Thoracic aorta (tissue), 2 donors: Measurements from ENCODE around the gene KCTD17. TPM values are rescaled to one million over a fixed set of nuclear protein-coding genes. Genes with fewer than 3 reads are reported as not detected.
"Not testable (repeated sequence)": the region's sequence is repeated elsewhere in the genome, so short reads cannot be mapped to it uniquely, and the experiment has no call there.

ENCODE experiments used
- ATAC-seq: fragments of 150-250 bp; one replicate; pipeline ENCODE4 v1.8.0; 2017; ENCODE audit warnings: low read depth; ENCODE audit not compliant: insufficient number of reproducible peaks, low FRiP score
- DNase-seq: peaks from one replicate; pipeline ENCODE4 v3.0.0-alpha.2; 2020; ENCODE audit warnings: low spot score
- H3K27ac ChIP-seq, 2 donors: fragments of 200-600 bp; sonication (generic); 1 replicate in 1 of 2; 2 replicates in 1 of 2; pipeline ENCODE4 v1.5.1; 2016; ENCODE audit warnings: mild to moderate bottlenecking in 2 of 2, moderate library complexity in 2 of 2
- H3K27me3 ChIP-seq: fragments of 200-600 bp; sonication (generic); replicated peaks from 2 replicates; pipeline ENCODE4 v1.6.0; 2016; ENCODE audit warnings: mild to moderate bottlenecking; ENCODE audit not compliant: insufficient read depth
- H3K36me3 ChIP-seq: fragments of 200-600 bp; sonication (generic); one replicate; pipeline ENCODE4 v1.5.1; 2016
- H3K4me1 ChIP-seq, 2 donors: fragments of 200-600 bp; sonication (generic); 1 replicate in 1 of 2; 2 replicates in 1 of 2; pipeline versions ENCODE4 v1.5.1 to v1.6.0; 2016; ENCODE audit warnings: low read depth in 2 of 2, mild to moderate bottlenecking in 1 of 2; ENCODE audit not compliant: control insufficient read depth in 1 of 2
- H3K4me3 ChIP-seq: fragments of 200-600 bp; sonication (generic); 2 replicates; pipeline ENCODE4 v1.5.1; 2016; ENCODE audit warnings: mild to moderate bottlenecking
- H3K9me3 ChIP-seq: fragments of 200-600 bp; sonication (generic); 2 replicates; pipeline ENCODE4 v1.5.1; 2016
- total RNA-seq, 2 donors: library from RNA; depleted of rRNA; stranded (reverse); fragments of >200 nt; gene quantifications; one replicate each; pipeline versions ENCODE4 v1.1.0 to v1.2.3, GENCODE V29; 2016
- TF ChIP-seq, protein P1 (sequence below): fragments of 200-600 bp; sonication (generic); IDR thresholded peaks from one replicate; pipeline ENCODE4 v1.5.1; 2019; ENCODE audit warnings: antibody characterized with exemption

KCTD17 gene
- total RNA-seq, 2 donors from 2014 or later, result 16.7 to 32.4 TPM

DNA sequence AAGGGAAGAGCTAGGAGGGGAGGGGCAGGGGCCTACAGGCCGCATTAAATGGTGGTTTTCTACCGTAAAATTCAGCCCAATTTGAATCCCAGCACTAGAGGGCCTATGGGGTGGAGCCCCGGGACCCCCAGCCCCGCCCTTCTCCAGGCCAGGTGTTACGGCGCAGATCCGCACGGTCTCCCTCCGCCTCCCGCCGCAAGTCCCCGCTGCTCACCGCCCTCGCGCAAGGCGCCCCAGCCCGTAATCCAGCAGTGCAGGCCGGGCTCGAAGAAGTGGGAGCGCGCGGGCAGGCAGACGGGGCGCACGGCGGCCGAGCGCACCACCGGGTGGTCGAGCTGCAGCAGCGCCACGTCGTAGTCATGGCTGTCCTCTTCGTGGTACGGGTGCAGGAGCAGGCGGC is 17.3 kb downstream of the KCTD17 start:
- Histone ChIP-seq H3K4me1 (no peaks in the 10 kb centered on the region), H3K9me3 (no peaks in the 10 kb centered on the region), H3K27ac (no peak overlapping the region), H3K36me3 (no peaks in the 10 kb centered on the region), H3K4me3 (no peak overlapping the region), H3K27me3 (no peaks in the 10 kb centered on the region)
- ATAC-seq, result no peak
- TF ChIP-seq, protein P1, sequence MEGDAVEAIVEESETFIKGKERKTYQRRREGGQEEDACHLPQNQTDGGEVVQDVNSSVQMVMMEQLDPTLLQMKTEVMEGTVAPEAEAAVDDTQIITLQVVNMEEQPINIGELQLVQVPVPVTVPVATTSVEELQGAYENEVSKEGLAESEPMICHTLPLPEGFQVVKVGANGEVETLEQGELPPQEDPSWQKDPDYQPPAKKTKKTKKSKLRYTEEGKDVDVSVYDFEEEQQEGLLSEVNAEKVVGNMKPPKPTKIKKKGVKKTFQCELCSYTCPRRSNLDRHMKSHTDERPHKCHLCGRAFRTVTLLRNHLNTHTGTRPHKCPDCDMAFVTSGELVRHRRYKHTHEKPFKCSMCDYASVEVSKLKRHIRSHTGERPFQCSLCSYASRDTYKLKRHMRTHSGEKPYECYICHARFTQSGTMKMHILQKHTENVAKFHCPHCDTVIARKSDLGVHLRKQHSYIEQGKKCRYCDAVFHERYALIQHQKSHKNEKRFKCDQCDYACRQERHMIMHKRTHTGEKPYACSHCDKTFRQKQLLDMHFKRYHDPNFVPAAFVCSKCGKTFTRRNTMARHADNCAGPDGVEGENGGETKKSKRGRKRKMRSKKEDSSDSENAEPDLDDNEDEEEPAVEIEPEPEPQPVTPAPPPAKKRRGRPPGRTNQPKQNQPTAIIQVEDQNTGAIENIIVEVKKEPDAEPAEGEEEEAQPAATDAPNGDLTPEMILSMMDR, result no peak
- no peak for DNase-seq

DNA sequence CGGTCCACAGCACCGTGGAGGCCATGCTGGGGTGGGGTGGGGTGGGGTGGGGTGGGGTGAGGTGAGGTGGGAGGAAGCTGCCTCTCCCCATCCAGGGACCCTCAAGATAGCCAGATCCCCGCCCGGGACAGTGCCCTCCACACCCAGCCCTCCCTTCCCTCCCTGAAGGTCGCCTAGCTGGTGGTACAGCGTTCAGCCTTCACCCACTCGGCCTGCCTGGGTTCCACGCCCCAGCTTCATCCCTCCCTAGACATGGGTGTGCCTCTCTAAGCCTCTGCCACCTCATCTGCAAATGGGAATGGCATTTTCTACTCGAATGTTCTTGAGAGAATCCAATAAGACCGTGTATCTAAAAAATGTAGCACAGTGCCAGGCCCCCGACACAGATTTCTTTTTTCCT is 17.8 kb downstream of the KCTD17 start:
- ATAC-seq (no peak), DNase-seq (no peak)
- Histone ChIP-seq H3K4me1 (no peaks in the 10 kb centered on the region), H3K4me3 (no peak overlapping the region), H3K27ac (no peak overlapping the region), H3K9me3 (no peaks in the 10 kb centered on the region), H3K27me3 (no peaks in the 10 kb centered on the region), H3K36me3 (no peaks in the 10 kb centered on the region)
- TF ChIP-seq, protein P1, result no peak

GRCh38 chr22:37069719-37070118 is 18.2 kb downstream of the KCTD17 start:
- DNase-seq, result no peak
- H3K9me3 ChIP-seq, result no peaks in the 10 kb centered on the region
- ATAC-seq, result no peak
- H3K27ac ChIP-seq, result no peak overlapping the region
- no peaks in the 10 kb centered on the region for H3K27me3 ChIP-seq
- no peaks in the 10 kb centered on the region for H3K36me3 ChIP-seq
- no peaks in the 10 kb centered on the region for H3K4me1 ChIP-seq
- TF ChIP-seq, protein P1, result no peak
- no peak overlapping the region for H3K4me3 ChIP-seq

GRCh38 chr22:37070334-37070733 is 18.8 kb downstream of the KCTD17 start:
- Histone ChIP-seq H3K36me3 (no peaks in the 10 kb centered on the region), H3K4me1 (no peaks in the 10 kb centered on the region), H3K27me3 (no peaks in the 10 kb centered on the region), H3K4me3 (no peak overlapping the region), H3K9me3 (no peaks in the 10 kb centered on the region), H3K27ac (no peak overlapping the region)
- DNase-seq (no peak), ATAC-seq (no peak)
- TF ChIP-seq, protein P1, result no peak

GRCh38 chr22:37070744-37071143 is 19.2 kb downstream of the KCTD17 start:
- TF ChIP-seq, protein P1, result no peak
- no peak for ATAC-seq
- DNase-seq, result no peak
- Histone ChIP-seq H3K36me3 (no peaks in the 10 kb centered on the region), H3K4me1 (no peaks in the 10 kb centered on the region), H3K9me3 (no peaks in the 10 kb centered on the region), H3K27ac (no peak overlapping the region), H3K4me3 (no peak overlapping the region), H3K27me3 (no peaks in the 10 kb centered on the region)

DNA sequence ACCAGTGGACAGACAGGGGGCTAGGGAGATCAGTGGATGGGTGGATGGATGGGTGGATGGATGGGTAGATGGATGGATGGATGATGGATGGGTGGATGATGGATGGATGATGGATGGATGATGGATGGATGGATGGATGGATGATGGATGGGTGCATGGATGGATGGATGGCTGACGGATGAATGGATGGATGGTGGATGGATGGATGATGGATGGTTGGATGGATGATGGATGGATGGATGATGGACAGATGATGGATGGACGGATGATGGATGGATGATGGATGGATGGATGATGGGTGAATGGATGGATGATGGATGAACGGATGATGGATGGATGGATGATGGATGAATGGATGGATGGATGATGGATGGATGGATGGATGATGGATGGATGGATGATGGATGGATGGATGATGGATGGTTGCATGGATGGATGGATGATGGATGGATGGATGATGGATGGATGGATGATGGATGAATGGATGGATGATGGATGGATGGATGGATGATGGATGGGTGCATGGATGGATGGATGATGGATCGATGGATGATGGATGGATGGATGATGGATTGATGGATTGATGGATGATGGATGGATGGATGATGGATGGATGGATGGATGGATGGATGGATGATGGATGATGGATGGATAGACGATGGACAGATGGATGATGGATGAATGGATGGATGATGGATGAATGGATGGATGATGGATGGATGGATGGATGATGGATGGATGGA is 20.5 kb downstream of the KCTD17 start:
- H3K4me1 ChIP-seq, H3K27ac ChIP-seq, H3K4me3 ChIP-seq, H3K9me3 ChIP-seq, H3K27me3 ChIP-seq, ATAC-seq, DNase-seq, H3K36me3 ChIP-seq: not testable (repeated sequence)
